Neuronal stem cell (in vitro differentiated cells): Measurements from ENCODE around the gene ZFPL1. TPM values are rescaled to one million over a fixed set of nuclear protein-coding genes. Genes with fewer than 3 reads are reported as not detected.

Source experiments
- DNase-seq: peaks from one replicate; pipeline ENCODE4 v3.0.0-alpha.2; 2013; ENCODE audit warnings: low spot score
- H2AFZ ChIP-seq: one replicate; pipeline ENCODE4 v1.6.1; 2013; ENCODE audit warnings: mild to moderate bottlenecking, low read length, inconsistent platforms
- H2AK5ac ChIP-seq: 2 replicates; pipeline ENCODE4 v1.6.1; 2013; ENCODE audit warnings: low read depth, mild to moderate bottlenecking, inconsistent platforms, low read length, moderate library complexity, mixed read lengths
- H2BK120ac ChIP-seq: 2 replicates; pipeline ENCODE4 v1.6.1; 2013; ENCODE audit warnings: low read depth, mild to moderate bottlenecking, inconsistent platforms, low read length, moderate library complexity, mixed read lengths
- H2BK12ac ChIP-seq: one replicate; pipeline ENCODE4 v1.6.1; 2013; ENCODE audit warnings: low read length, inconsistent platforms
- H2BK15ac ChIP-seq: 2 replicates; pipeline ENCODE4 v1.6.1; 2013; ENCODE audit warnings: mild to moderate bottlenecking, low read length, inconsistent platforms, mixed read lengths
- H2BK5ac ChIP-seq: one replicate; pipeline ENCODE4 v1.6.1; 2013; ENCODE audit warnings: inconsistent platforms, mild to moderate bottlenecking, low read length, moderate library complexity
- H3K14ac ChIP-seq: one replicate; pipeline ENCODE4 v1.6.1; 2013; ENCODE audit warnings: low read length, inconsistent platforms
- H3K18ac ChIP-seq: 2 replicates; pipeline ENCODE4 v1.6.1; 2013; ENCODE audit warnings: low read length, inconsistent platforms
- H3K23ac ChIP-seq: 2 replicates; pipeline ENCODE4 v1.6.1; 2013; ENCODE audit warnings: low read depth, mild to moderate bottlenecking, mixed read lengths, low read length, inconsistent platforms; ENCODE audit not compliant: poor library complexity
- H3K27ac ChIP-seq: replicated peaks from 3 replicates; pipeline ENCODE4 v1.5.1; 2013; ENCODE audit warnings: low read length, inconsistent platforms
- H3K27me3 ChIP-seq, 3 experiments: 2 replicates each; pipeline ENCODE4 v1.6.1; 2013; ENCODE audit warnings: low read length in 3 of 3, mild to moderate bottlenecking in 2 of 3, inconsistent platforms in 1 of 3, low read depth in 1 of 3, mixed read lengths in 1 of 3, moderate library complexity in 1 of 3; ENCODE audit not compliant: control insufficient read depth in 3 of 3, insufficient read depth in 3 of 3
- H3K36me3 ChIP-seq, 2 donors: replicated peaks in 1 of 2; 2 replicates each; pipeline ENCODE4 v1.6.1; 2013; ENCODE audit warnings: low read length in 2 of 2; ENCODE audit not compliant: control insufficient read depth in 2 of 2, insufficient read depth in 2 of 2
- H3K4ac ChIP-seq: 2 replicates; pipeline ENCODE4 v1.6.1; 2013; ENCODE audit warnings: inconsistent platforms, mild to moderate bottlenecking, low read length, moderate library complexity
- H3K4me1 ChIP-seq, 2 donors: 1 replicate in 1 of 2; 2 replicates in 1 of 2; pipeline ENCODE4 v1.6.1; 2013; ENCODE audit warnings: low read length in 2 of 2, low read depth in 1 of 2; ENCODE audit not compliant: control insufficient read depth in 2 of 2, insufficient read depth in 1 of 2
- H3K4me2 ChIP-seq: one replicate; pipeline ENCODE4 v1.6.1; 2013; ENCODE audit warnings: mild to moderate bottlenecking, low read length, inconsistent platforms; ENCODE audit not compliant: insufficient read depth, poor library complexity, severe bottlenecking
- H3K4me3 ChIP-seq, 2 donors: 2 replicates each; pipeline ENCODE4 v1.5.1; 2013; ENCODE audit warnings: low read length in 2 of 2, mild to moderate bottlenecking in 2 of 2, inconsistent platforms in 1 of 2, moderate library complexity in 1 of 2
- H3K79me1 ChIP-seq: one replicate; pipeline ENCODE4 v1.6.1; 2013; ENCODE audit warnings: low read depth, mild to moderate bottlenecking, inconsistent platforms, low read length, moderate library complexity
- H3K9ac ChIP-seq: one replicate; pipeline ENCODE4 v1.6.1; 2013; ENCODE audit warnings: mild to moderate bottlenecking, low read depth, low read length, inconsistent platforms; ENCODE audit not compliant: poor library complexity
- H3K9me3 ChIP-seq, 2 donors: replicated peaks in 1 of 2; 2 replicates each; pipeline versions ENCODE3 to v1.6.1; 2013; ENCODE audit warnings: low read length in 2 of 2, mild to moderate bottlenecking in 2 of 2, inconsistent platforms in 1 of 2, low read depth in 1 of 2, mixed read lengths in 1 of 2, moderate library complexity in 1 of 2; ENCODE audit not compliant: control insufficient read depth in 2 of 2, insufficient read depth in 1 of 2
- H4K8ac ChIP-seq: one replicate; pipeline ENCODE4 v1.6.1; 2013; ENCODE audit warnings: low read depth, mild to moderate bottlenecking, inconsistent platforms, low read length, moderate library complexity
- H4K91ac ChIP-seq: one replicate; pipeline ENCODE4 v1.6.1; 2013; ENCODE audit warnings: low read length, low read depth, mild to moderate bottlenecking, inconsistent platforms; ENCODE audit not compliant: poor library complexity
- WGBS, 2 donors: extraction: QIAGEN DNeasy Blood & Tissue Kit; methylation state at CpG; one replicate each; pipeline ENCODE4 v1.1.7; 2013; ENCODE audit warnings: missing lambda C conversion rate in 2 of 2, mixed read lengths in 1 of 2; ENCODE audit not compliant: insufficient read length in 2 of 2, insufficient replicate concordance in 1 of 2; ENCODE audit errors: extremely low coverage in 2 of 2; 5-methylcytosine and 5-hydroxymethylcytosine counted together
- small RNA-seq: library from polyadenylated mRNA; stranded (forward); fragments of <200 nt; extraction: miRNeasy Mini kit (QIAGEN cat#:217004); gene quantifications from one replicate; pipeline ENCODE3, GENCODE V24; 2013; ENCODE audit not compliant: insufficient read depth

Gene ZFPL1

GRCh38 chr11:65136515-65137096, 52.6 kb downstream of the ZFPL1 start:
- peaks cover 13% of the 10 kb centered on the region in 2 donors for H3K36me3 ChIP-seq
- H3K4me2 ChIP-seq, result no peak overlapping the region
- H3K4me3 ChIP-seq, result peak overlapping the region in 1 of 2 donors; percentile 52
- no peak overlapping the region for H3K14ac ChIP-seq
- no peak overlapping the region for H2BK5ac ChIP-seq
- H3K4ac ChIP-seq, result no peak overlapping the region
- no peak overlapping the region for H4K8ac ChIP-seq
- H3K27ac ChIP-seq, result no peak overlapping the region
- no peak overlapping the region for H3K23ac ChIP-seq
- H3K27me3 ChIP-seq, result no peaks in the 10 kb centered on the region
- H3K9me3 ChIP-seq, result no peaks in the 10 kb centered on the region
- peaks cover 17% of the 10 kb centered on the region for H3K79me1 ChIP-seq
- no peak overlapping the region for H3K18ac ChIP-seq
- H2BK12ac ChIP-seq, result no peak overlapping the region
- H4K91ac ChIP-seq, result no peak overlapping the region
- DNase-seq, result no peak
- H3K4me1 ChIP-seq, result peaks cover 9 to 13% of the 10 kb centered on the region in 2 donors
- WGBS, 2 donors, result no CpG with 5 or more reads among the region's 15 CpGs
- H2BK15ac ChIP-seq, result no peak overlapping the region
- no peak overlapping the region for H2AK5ac ChIP-seq
- no peak overlapping the region for H2BK120ac ChIP-seq
- H3K9ac ChIP-seq, result no peak overlapping the region
- no peak overlapping the region for H2AFZ ChIP-seq

Small RNA genes lying within 50 kb of the gene (small RNA-seq; reads per million reads assigned to genes)
- not detected for gene SNX15
